NCI-H1436 (cell line): ENCODE measurements around the gene ZNFX1.
"Not testable (repeated sequence)": the region's sequence is repeated elsewhere in the genome, so short reads cannot be mapped to it uniquely, and the experiment has no call there.

ENCODE experiments used
- DNase-seq: peaks from one replicate; lab custom pipeline; 2025; lab: John Stamatoyannopoulos, UW

The ZNFX1 gene

GRCh38 chr20:49278036-49278817 is at the start of gene ZNFX1:
TSS of gene ZNFX1 (minus strand) at chr20:49278057. CDS start at chr20:49275839, 2,218 bp downstream.
- DNase-seq, result peak; percentile 98

GRCh38 chr20:49326026-49326425 is 48.2 kb upstream of the ZNFX1 start:
- DNase-seq, result no peak

GRCh38 chr20:49324306-49324705 is 46.4 kb upstream of the ZNFX1 start:
- no peak for DNase-seq

GRCh38 chr20:49323622-49324238 is 45.9 kb upstream of the ZNFX1 start:
- peak; percentile 38 for DNase-seq

- peak; percentile 12 for DNase-seq
Observed at GRCh38 chr20:49320460-49320859, 42.6 kb upstream of the ZNFX1 start.

GRCh38 chr20:49319208-49319809 is 41.5 kb upstream of the ZNFX1 start:
- no peak for DNase-seq

- no peak for DNase-seq
Observed at GRCh38 chr20:49318430-49319207, 40.8 kb upstream of the ZNFX1 start.

- no peak for DNase-seq
Observed at GRCh38 chr20:49318091-49318429, 40.2 kb upstream of the ZNFX1 start.

- DNase-seq, result no peak
Observed at GRCh38 chr20:49316704-49317103, 38.8 kb upstream of the ZNFX1 start.

- no peak for DNase-seq
Observed at GRCh38 chr20:49315580-49315979, 37.7 kb upstream of the ZNFX1 start.

GRCh38 chr20:49314052-49314451 is 36.2 kb upstream of the ZNFX1 start:
- not testable (repeated sequence) for DNase-seq

GRCh38 chr20:49313283-49313682 is 35.4 kb upstream of the ZNFX1 start:
- no peak for DNase-seq

- DNase-seq, result no peak
Observed at GRCh38 chr20:49312661-49313060, 34.8 kb upstream of the ZNFX1 start.

- no peak for DNase-seq
Observed at GRCh38 chr20:49310705-49311104, 32.8 kb upstream of the ZNFX1 start.

GRCh38 chr20:49308875-49309274 is 31.0 kb upstream of the ZNFX1 start:
- no peak for DNase-seq

GRCh38 chr20:49306903-49307620 is 29.2 kb upstream of the ZNFX1 start:
- DNase-seq, result no peak

GRCh38 chr20:49303065-49303552 is 25.3 kb upstream of the ZNFX1 start:
- no peak for DNase-seq

GRCh38 chr20:49297605-49298530 is 20.0 kb upstream of the ZNFX1 start:
- DNase-seq, result no peak

GRCh38 chr20:49294002-49294654 is 16.3 kb upstream of the ZNFX1 start:
- DNase-seq, result not testable (repeated sequence)

- no peak for DNase-seq
Observed at GRCh38 chr20:49293122-49293521, 15.3 kb upstream of the ZNFX1 start.
